ENCODE results near the gene KIAA1586.
"Not testable (repeated sequence)": the region's sequence is repeated elsewhere in the genome, so short reads cannot be mapped to it uniquely, and the experiment has no call there.

KIAA1586 gene

GRCh38 chr6:57047859-57048258, 1.4 kb downstream of the KIAA1586 start:
- DNase-seq, result not testable (repeated sequence)

GRCh38 chr6:57048577-57048976, 2.1 kb downstream of the KIAA1586 start:
- no peak for DNase-seq

- DNase-seq, result no peak
Measured at GRCh38 chr6:57063847-57064246, 17.4 kb downstream of the KIAA1586 start.

GRCh38 chr6:57064809-57065208, 18.3 kb downstream of the KIAA1586 start:
- DNase-seq, result no peak

GRCh38 chr6:57068061-57068460, 21.6 kb downstream of the KIAA1586 start:
- no peak for DNase-seq

- DNase-seq, result no peak
Measured at GRCh38 chr6:57069228-57069627, 22.7 kb downstream of the KIAA1586 start.

- no peak for DNase-seq
Measured at GRCh38 chr6:57069920-57070331, 23.4 kb downstream of the KIAA1586 start.

GRCh38 chr6:57072108-57072507, 25.6 kb downstream of the KIAA1586 start:
- no peak for DNase-seq

GRCh38 chr6:57074383-57074782, 27.9 kb downstream of the KIAA1586 start:
- DNase-seq, result no peak

- no peak for DNase-seq
Measured at GRCh38 chr6:57075092-57075491, 28.6 kb downstream of the KIAA1586 start.

- DNase-seq, result no peak
Measured at GRCh38 chr6:57078531-57079207, 32.2 kb downstream of the KIAA1586 start.

- DNase-seq, result no peak
Measured at GRCh38 chr6:57085471-57085870, 39.0 kb downstream of the KIAA1586 start.

GRCh38 chr6:57086843-57087242, 40.4 kb downstream of the KIAA1586 start:
- no peak for DNase-seq

- DNase-seq, result no peak
Measured at GRCh38 chr6:57087916-57088315, 41.4 kb downstream of the KIAA1586 start.

GRCh38 chr6:57089265-57089664, 42.8 kb downstream of the KIAA1586 start:
- DNase-seq, result no peak

- peak; percentile 85 for DNase-seq
Measured at GRCh38 chr6:57089687-57090457, 43.4 kb downstream of the KIAA1586 start, which contains the start of gene ZNF451. Gene ZNF451 (plus strand): TSS chr6:57090188. CDS start chr6:57090254, 66 bp downstream.

- not testable (repeated sequence) for DNase-seq
Measured at GRCh38 chr6:57090458-57091067, 44.1 kb downstream of the KIAA1586 start.

GRCh38 chr6:57091375-57091774, 44.9 kb downstream of the KIAA1586 start:
- not testable (repeated sequence) for DNase-seq

- DNase-seq, result no peak
Measured at GRCh38 chr6:57094689-57095088, 48.2 kb downstream of the KIAA1586 start.

- no peak for DNase-seq
Measured at GRCh38 chr6:57097596-57097995, 51.1 kb downstream of the KIAA1586 start.

- no peak for DNase-seq
Measured at GRCh38 chr6:57102976-57103375, 56.5 kb downstream of the KIAA1586 start.

- no peak for DNase-seq
Measured at GRCh38 chr6:57104336-57104735, 57.8 kb downstream of the KIAA1586 start.

Data from NCI-H187 treated with DMSO at 0.1 percent for 48 hours (cell line).